Body of pancreas (tissue), 4 donors: ENCODE data around the gene GUSB.

Experiments
- POLR2A ChIP-seq, 3 donors: fragments of 450-650 bp; IDR thresholded peaks; one replicate each; pipeline ENCODE4 v1.6.1; 2016; ENCODE audit warnings: antibody characterized with exemption in 3 of 3, mild to moderate bottlenecking in 2 of 3
- TF ChIP-seq, protein P1 (sequence below), 7 experiments: fragments of 450-650 bp in 4 of 7; fragments of 200-600 bp in 3 of 7; sonication (generic) in 3 of 7; IDR thresholded peaks; one replicate each; pipeline ENCODE4 v1.5.1; 2016 to 2019; ENCODE audit warnings: antibody characterized with exemption in 7 of 7

DNA sequence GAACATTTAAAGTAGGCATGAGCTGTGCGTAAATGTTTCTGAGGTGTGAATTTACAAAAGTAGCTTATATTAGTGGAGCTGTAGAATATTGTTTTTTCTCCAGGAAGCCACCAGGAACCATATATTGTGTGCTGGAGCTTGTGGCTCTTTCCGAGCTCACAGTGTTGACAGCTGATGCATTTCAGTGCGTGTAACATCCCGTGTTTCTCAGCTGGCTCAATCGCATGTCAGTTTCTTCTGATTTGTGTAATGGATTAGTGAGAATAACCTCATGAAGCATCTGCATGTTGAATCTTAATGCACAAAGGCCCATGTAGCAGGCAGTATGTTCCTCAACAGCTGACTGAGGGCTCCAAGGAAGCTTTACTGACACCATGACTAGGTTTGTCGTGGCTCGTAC, 69.8 kb downstream of the GUSB start:
- TF ChIP-seq, protein P1, sequence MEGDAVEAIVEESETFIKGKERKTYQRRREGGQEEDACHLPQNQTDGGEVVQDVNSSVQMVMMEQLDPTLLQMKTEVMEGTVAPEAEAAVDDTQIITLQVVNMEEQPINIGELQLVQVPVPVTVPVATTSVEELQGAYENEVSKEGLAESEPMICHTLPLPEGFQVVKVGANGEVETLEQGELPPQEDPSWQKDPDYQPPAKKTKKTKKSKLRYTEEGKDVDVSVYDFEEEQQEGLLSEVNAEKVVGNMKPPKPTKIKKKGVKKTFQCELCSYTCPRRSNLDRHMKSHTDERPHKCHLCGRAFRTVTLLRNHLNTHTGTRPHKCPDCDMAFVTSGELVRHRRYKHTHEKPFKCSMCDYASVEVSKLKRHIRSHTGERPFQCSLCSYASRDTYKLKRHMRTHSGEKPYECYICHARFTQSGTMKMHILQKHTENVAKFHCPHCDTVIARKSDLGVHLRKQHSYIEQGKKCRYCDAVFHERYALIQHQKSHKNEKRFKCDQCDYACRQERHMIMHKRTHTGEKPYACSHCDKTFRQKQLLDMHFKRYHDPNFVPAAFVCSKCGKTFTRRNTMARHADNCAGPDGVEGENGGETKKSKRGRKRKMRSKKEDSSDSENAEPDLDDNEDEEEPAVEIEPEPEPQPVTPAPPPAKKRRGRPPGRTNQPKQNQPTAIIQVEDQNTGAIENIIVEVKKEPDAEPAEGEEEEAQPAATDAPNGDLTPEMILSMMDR (IDR thresholded peaks at IDR 0.05) = no peak
- TF ChIP-seq POLR2A (IDR thresholded peaks at IDR 0.05) = no peak
